H1 (cell line): ENCODE measurements around the gene FEZF1. TPM values are rescaled to one million over a fixed set of nuclear protein-coding genes. Genes with fewer than 3 reads are reported as not detected.

Experiments used
- CTCF ChIA-PET: fragments of 300-600 bp; sonication (Branson Sonifier 250); formaldehyde crosslinking; loops from one replicate; lab custom pipeline; 2021; ENCODE audit not compliant: partially characterized antibody; lab: Charles Lee
- POLR2A ChIA-PET: fragments of 300-600 bp; sonication (Branson Sonifier 250); formaldehyde crosslinking; loops from one replicate; lab custom pipeline; 2021; ENCODE audit warnings: inconsistent platforms; ENCODE audit not compliant: partially characterized antibody; lab: Charles Lee
- DNase-seq, 2 experiments: peaks; one replicate each; pipeline versions ENCODE4 v3.0.0 to v3.0.0-alpha.2; 2010 to 2022; ENCODE audit warnings: low spot score in 2 of 2, low read depth in 1 of 2, mixed read lengths in 1 of 2
- FAIRE-seq: peaks from 2 replicates; lab custom pipeline; 2011; peaks lifted over from hg19 to GRCh38; lab: Jason Lieb, UNC
- H2AFZ ChIP-seq: 2 replicates; pipeline ENCODE4 v1.8.1; 2012; ENCODE audit warnings: low read length, inconsistent platforms
- H2AK5ac ChIP-seq: 2 replicates; pipeline ENCODE4 v1.6.1; 2013; ENCODE audit warnings: low read depth, low read length
- H2BK120ac ChIP-seq: replicated peaks from 2 replicates; pipeline ENCODE3; 2013; ENCODE audit warnings: low read depth, low read length, inconsistent platforms
- H2BK12ac ChIP-seq: 2 replicates; pipeline ENCODE4 v1.6.1; 2013; ENCODE audit warnings: low read depth, low read length
- H2BK15ac ChIP-seq: 2 replicates; pipeline ENCODE4 v1.6.1; 2013; ENCODE audit warnings: low read length
- H2BK20ac ChIP-seq: 2 replicates; pipeline ENCODE4 v1.6.1; 2013; ENCODE audit warnings: low read length
- H2BK5ac ChIP-seq: 2 replicates; pipeline ENCODE4 v1.6.1; 2013; ENCODE audit warnings: low read depth, low read length
- H3K14ac ChIP-seq: 2 replicates; pipeline ENCODE4 v1.6.1; 2013; ENCODE audit warnings: inconsistent platforms; ENCODE audit not compliant: insufficient read length
- H3K18ac ChIP-seq: 2 replicates; pipeline ENCODE4 v1.6.1; 2013; ENCODE audit warnings: low read length; ENCODE audit errors: extremely low read depth
- H3K23ac ChIP-seq: 2 replicates; pipeline ENCODE4 v1.6.1; 2013; ENCODE audit warnings: inconsistent platforms; ENCODE audit not compliant: insufficient read length
- H3K23me2 ChIP-seq: 2 replicates; pipeline ENCODE4 v1.6.1; 2013; ENCODE audit warnings: low read depth, low read length
- H3K27ac ChIP-seq: 2 replicates; pipeline ENCODE4 v1.6.1; 2011; ENCODE audit warnings: low read depth, low read length, inconsistent platforms
- H3K27me3 ChIP-seq, 4 experiments: replicated peaks in 1 of 4; 1 replicate in 1 of 4; 2 replicates in 3 of 4; pipeline versions ENCODE4 v1.6.1 to v1.8.1; 2011 to 2013; ENCODE audit warnings: low read length in 3 of 4, mild to moderate bottlenecking in 3 of 4, inconsistent platforms in 2 of 4, mixed read lengths in 2 of 4, moderate library complexity in 1 of 4; ENCODE audit not compliant: control insufficient read depth in 3 of 4, insufficient read depth in 3 of 4; ENCODE audit errors: extremely low read depth in 1 of 4
- H3K36me3 ChIP-seq, 4 experiments: 2 replicates each; pipeline versions ENCODE4 v1.6.1 to v1.8.1; 2011 to 2013; ENCODE audit warnings: mild to moderate bottlenecking in 4 of 4, low read length in 3 of 4, moderate library complexity in 2 of 4, control low read depth in 1 of 4, inconsistent platforms in 1 of 4; ENCODE audit not compliant: insufficient read depth in 4 of 4, control insufficient read depth in 2 of 4
- H3K4ac ChIP-seq: replicated peaks from 2 replicates; pipeline ENCODE3; 2013; ENCODE audit warnings: low read length, low read depth, mixed read lengths, inconsistent platforms; ENCODE audit not compliant: insufficient read length
- H3K4me1 ChIP-seq, 4 experiments: replicated peaks in 1 of 4; 1 replicate in 1 of 4; 2 replicates in 3 of 4; pipeline versions ENCODE4 v1.6.1 to v1.8.1; 2011 to 2013; ENCODE audit warnings: low read length in 3 of 4, inconsistent platforms in 2 of 4, mixed read lengths in 1 of 4; ENCODE audit not compliant: insufficient read depth in 4 of 4, control insufficient read depth in 3 of 4
- H3K4me2 ChIP-seq, 2 experiments: 2 replicates each; pipeline versions ENCODE4 v1.6.1 to v1.8.1; 2011 to 2013; ENCODE audit warnings: low read depth in 2 of 2, low read length in 2 of 2, control low read depth in 1 of 2, inconsistent platforms in 1 of 2, mild to moderate bottlenecking in 1 of 2; ENCODE audit not compliant: insufficient read depth in 1 of 2
- H3K4me3 ChIP-seq, 4 experiments: fragments of 200-600, 300-600 bp in 1 of 4; sonication (generic), shearing (Covaris generic), sonication (Bioruptor Twin) in 1 of 4; 2 replicates each; pipeline versions ENCODE4 v1.5.1 to v1.8.1; 2011 to 2016; ENCODE audit warnings: low read length in 4 of 4, low read depth in 3 of 4, control low read depth in 2 of 4, inconsistent platforms in 2 of 4, mild to moderate bottlenecking in 2 of 4, mixed read lengths in 1 of 4, moderate library complexity in 1 of 4; ENCODE audit not compliant: insufficient read depth in 2 of 4; ENCODE audit errors: extremely low read depth in 1 of 4
- H3K56ac ChIP-seq: replicated peaks from 2 replicates; pipeline ENCODE3; 2013; ENCODE audit warnings: low read depth, mild to moderate bottlenecking, mixed read lengths, low read length, inconsistent platforms; ENCODE audit not compliant: insufficient read length
- H3K79me1 ChIP-seq: 2 replicates; pipeline ENCODE4 v1.6.1; 2013; ENCODE audit warnings: low read depth, low read length, control low read depth
- H3K79me2 ChIP-seq, 2 experiments: 2 replicates each; pipeline versions ENCODE4 v1.6.1 to v1.8.1; 2012 to 2013; ENCODE audit warnings: low read length in 2 of 2, mild to moderate bottlenecking in 2 of 2, inconsistent platforms in 1 of 2; ENCODE audit not compliant: insufficient read depth in 2 of 2, control insufficient read depth in 1 of 2
- H3K9ac ChIP-seq, 4 experiments: replicated peaks in 1 of 4; 1 replicate in 1 of 4; 2 replicates in 3 of 4; pipeline versions ENCODE4 v1.6.1 to v1.8.1; 2011 to 2013; ENCODE audit warnings: low read depth in 3 of 4, low read length in 3 of 4, control low read depth in 2 of 4, mild to moderate bottlenecking in 2 of 4, moderate library complexity in 2 of 4, inconsistent platforms in 1 of 4; ENCODE audit errors: extremely low read depth in 1 of 4
- H3K9me3 ChIP-seq, 2 experiments: 2 replicates each; pipeline versions ENCODE4 v1.6.1 to v1.8.1; 2012 to 2013; ENCODE audit warnings: mild to moderate bottlenecking in 2 of 2, moderate library complexity in 2 of 2, control low read depth in 1 of 2, inconsistent platforms in 1 of 2, low read depth in 1 of 2, low read length in 1 of 2, mixed read lengths in 1 of 2; ENCODE audit not compliant: insufficient read depth in 2 of 2
- H4K20me1 ChIP-seq, 2 experiments: replicated peaks in 1 of 2; 2 replicates each; pipeline versions ENCODE3 to v1.8.1; 2011 to 2013; ENCODE audit warnings: inconsistent platforms in 2 of 2, low read length in 2 of 2, mild to moderate bottlenecking in 1 of 2; ENCODE audit not compliant: insufficient read depth in 2 of 2, control insufficient read depth in 1 of 2
- H4K5ac ChIP-seq: 2 replicates; pipeline ENCODE4 v1.6.1; 2013; ENCODE audit warnings: low read length, low read depth, mixed read lengths, inconsistent platforms; ENCODE audit not compliant: insufficient read length
- H4K8ac ChIP-seq: 2 replicates; pipeline ENCODE4 v1.8.0; 2013; ENCODE audit warnings: mild to moderate bottlenecking, moderate library complexity, low read length, inconsistent platforms; ENCODE audit not compliant: insufficient read depth; ENCODE audit errors: extremely low read depth
- H4K91ac ChIP-seq: replicated peaks from 2 replicates; pipeline ENCODE3; 2013; ENCODE audit warnings: low read length, mixed read lengths, inconsistent platforms; ENCODE audit not compliant: insufficient read length
- EZH2 ChIP-seq: fragments of 200-600 bp; sonication (generic); IDR thresholded peaks from 2 replicates; pipeline ENCODE4 v1.7.1; 2012; ENCODE audit warnings: low read depth, mild to moderate bottlenecking, moderate library complexity, low read length, inconsistent platforms; ENCODE audit not compliant: severe bottlenecking
- FOSL1 ChIP-seq: IDR thresholded peaks from 2 replicates; pipeline ENCODE4 v1.6.1; 2011; ENCODE audit warnings: mild to moderate bottlenecking, low read depth, low read length, moderate library complexity; ENCODE audit not compliant: insufficient read depth
- GABPA ChIP-seq: IDR thresholded peaks from 2 replicates; pipeline ENCODE4 v1.6.1; 2011; ENCODE audit warnings: mild to moderate bottlenecking, low read length, moderate library complexity, borderline replicate concordance; ENCODE audit not compliant: insufficient read depth
- KDM4A ChIP-seq: IDR thresholded peaks from one replicate; pipeline ENCODE4 v1.7.1; 2012; ENCODE audit warnings: low read depth, mild to moderate bottlenecking, moderate library complexity, low read length, inconsistent platforms; ENCODE audit not compliant: severe bottlenecking
- RNF2 ChIP-seq: fragments of 200-900, 300-1000 bp; sonication (generic); IDR thresholded peaks from 2 replicates; pipeline ENCODE4 v1.7.1; 2016; ENCODE audit warnings: borderline replicate concordance, low read depth, mild to moderate bottlenecking, antibody characterized with exemption, low read length; ENCODE audit not compliant: poor library complexity, severe bottlenecking; ENCODE audit errors: missing control alignments
- SP4 ChIP-seq: IDR thresholded peaks from 2 replicates; pipeline ENCODE4 v1.6.1; 2012; ENCODE audit warnings: low read length, inconsistent platforms
- WGBS, 2 experiments: shearing (Covaris generic) in 1 of 2; methylation state at CpG; one replicate each; pipeline versions ENCODE4 v1.1.6 to v1.1.7; 2013 to 2015; ENCODE audit warnings: low lambda C conversion rate in 2 of 2, mixed read lengths in 2 of 2, inconsistent platforms in 1 of 2, low coverage in 1 of 2, missing lambda C conversion rate in 1 of 2; ENCODE audit not compliant: insufficient replicate concordance in 2 of 2, insufficient coverage in 1 of 2, insufficient read length in 1 of 2; ENCODE audit errors: extremely low coverage in 1 of 2, missing lambda C conversion rate in 1 of 2; 5-methylcytosine and 5-hydroxymethylcytosine counted together
- polyA plus RNA-seq, 7 experiments: library from polyadenylated mRNA; depleted of rRNA in 3 of 7; stranded (reverse) in 5 of 7; unstranded in 2 of 7; fragments of >200 nt in 5 of 7; fragments of 200-250 nt in 2 of 7; gene quantifications; 1 replicate in 5 of 7; 2 replicates in 1 of 7; 4 replicates in 1 of 7; pipeline versions ENCODE4 v1.2.1 to v1.2.3, GENCODE V29; 2011 to 2013; ENCODE audit warnings: missing spikeins in 2 of 7, mixed read lengths in 2 of 7
- total RNA-seq: library from RNA; stranded (reverse); fragmentation: NEBNext Ultra II Directional; extraction: Animal tissue kit (Norgen Biotek cat#: 25700); gene quantifications from 2 replicates; pipeline ENCODE4 v1.2.1, GENCODE V29; 2021

The FEZF1 gene
- total and polyA plus RNA-seq, 2 of the 8 experiments (the other 6 are each of a cell fraction or from before 2014, with no cell fraction given) = 10.6 to 15.7 TPM

- no peak for DNase-seq
- Histone ChIP-seq H3K4me1 (peaks cover 5 to 24% (median 9%) of the 10 kb centered on the region in 4 experiments), H3K27me3 (peaks cover 39 to 56% (median 51%) of the 10 kb centered on the region in 4 experiments), H3K9ac (no peak overlapping the region), H3K79me2 (no peaks in the 10 kb centered on the region), H3K4me3 (no peak overlapping the region), H4K5ac (no peak overlapping the region), H4K8ac (no peak overlapping the region), H4K91ac (no peak overlapping the region), H3K56ac (no peak overlapping the region), H3K27ac (no peak overlapping the region), H3K23me2 (peaks cover 8% of the 10 kb centered on the region; the same call in 1 of the 2 replicates), H3K36me3 (peaks cover 0 to 24% (median 2%) of the 10 kb centered on the region in 4 experiments; a peak in 2 of 8 replicates), H2BK5ac (no peak overlapping the region), H2AK5ac (no peak overlapping the region), H3K18ac (no peak overlapping the region), H2BK15ac (no peak overlapping the region), H2AFZ (no peak overlapping the region), H2BK12ac (no peak overlapping the region), H2BK120ac (no peak overlapping the region), H3K9me3 (no peaks in the 10 kb centered on the region), H3K79me1 (no peaks in the 10 kb centered on the region), H3K14ac (no peak overlapping the region), H4K20me1 (peaks cover 0 to 3% of the 10 kb centered on the region in 2 experiments), H3K23ac (no peak overlapping the region), H2BK20ac (no peak overlapping the region), H3K4ac (no peak overlapping the region), H3K4me2 (no peak overlapping the region; a peak in 1 of 4 replicates)
- ChIA-PET POLR2A (interaction anchor here (2.3 to 2.6 kb wide), 2 partner anchors 12 to 17 kb away, joined by 8 to 12 read pairs; no protein-coding TSS in a partner anchor), CTCF (interaction anchor here (0.7 to 2.2 kb wide), 7 partner anchors 31 to 235 kb away, joined by 3 to 11 read pairs (median 4); no protein-coding TSS in a partner anchor)
- FAIRE-seq = no peak
- 88% methylated on average over 2 of the region's 2 CpGs; no CpG with 5 or more reads in 1 of the 2 experiments for WGBS, 2 experiments
- TF ChIP-seq FOSL1 (no peak), RNF2 (no peak), GABPA (no peak), SP4 (no peak), EZH2 (no peak), KDM4A (no peak)
Observed at GRCh38 chr7:122298618-122299017, 5.9 kb downstream of the FEZF1 start.
